KOPT-K1 (cell line): ENCODE measurements around the gene CD276.

Source experiments
- H3K27ac ChIP-seq: fragments of 200-600 bp; sonication (generic); 2 replicates; pipeline ENCODE4 v1.5.1; 2016; ENCODE audit warnings: antibody characterized with exemption, mild to moderate bottlenecking, low read depth, low read length; ENCODE audit not compliant: poor library complexity, severe bottlenecking
- H3K36me3 ChIP-seq: fragments of 200-600 bp; sonication (generic); 2 replicates; pipeline ENCODE4 v1.5.1; 2017; ENCODE audit warnings: antibody characterized with exemption, mild to moderate bottlenecking, low read length, moderate library complexity; ENCODE audit not compliant: insufficient read depth
- H3K9me3 ChIP-seq: fragments of 200-600 bp; sonication (generic); 2 replicates; pipeline ENCODE4 v1.5.1; 2017; ENCODE audit warnings: antibody characterized with exemption, low read length, mild to moderate bottlenecking; ENCODE audit not compliant: insufficient read depth, poor library complexity, severe bottlenecking

The CD276 gene

DNA sequence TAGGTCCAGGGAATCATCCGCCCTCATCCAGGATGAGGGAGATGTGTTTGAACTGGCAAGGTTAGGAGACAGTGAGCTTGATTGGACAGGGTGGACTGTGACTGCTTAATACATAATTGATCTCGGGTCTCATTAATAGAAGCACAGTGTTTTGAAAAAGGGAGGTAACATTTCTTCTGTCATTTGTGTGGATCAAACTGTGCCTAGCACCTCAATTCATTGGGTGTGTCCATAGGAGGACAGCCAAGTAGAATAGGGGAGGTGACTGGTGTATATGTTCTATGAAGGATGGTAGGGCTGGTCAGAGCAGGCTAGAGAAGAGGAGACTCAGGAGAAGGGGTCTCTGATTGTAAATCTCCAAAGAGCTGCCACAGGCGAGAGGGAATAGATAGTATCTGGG is 71.8 kb downstream of the CD276 start:
- Histone ChIP-seq H3K36me3 (no peaks in the 10 kb centered on the region), H3K27ac (no peak overlapping the region), H3K9me3 (no peaks in the 10 kb centered on the region)

- H3K36me3 ChIP-seq: no peaks in the 10 kb centered on the region
- no peak overlapping the region for H3K27ac ChIP-seq
- no peaks in the 10 kb centered on the region for H3K9me3 ChIP-seq
Measured at GRCh38 chr15:73756390-73756789, 72.2 kb downstream of the CD276 start.

DNA sequence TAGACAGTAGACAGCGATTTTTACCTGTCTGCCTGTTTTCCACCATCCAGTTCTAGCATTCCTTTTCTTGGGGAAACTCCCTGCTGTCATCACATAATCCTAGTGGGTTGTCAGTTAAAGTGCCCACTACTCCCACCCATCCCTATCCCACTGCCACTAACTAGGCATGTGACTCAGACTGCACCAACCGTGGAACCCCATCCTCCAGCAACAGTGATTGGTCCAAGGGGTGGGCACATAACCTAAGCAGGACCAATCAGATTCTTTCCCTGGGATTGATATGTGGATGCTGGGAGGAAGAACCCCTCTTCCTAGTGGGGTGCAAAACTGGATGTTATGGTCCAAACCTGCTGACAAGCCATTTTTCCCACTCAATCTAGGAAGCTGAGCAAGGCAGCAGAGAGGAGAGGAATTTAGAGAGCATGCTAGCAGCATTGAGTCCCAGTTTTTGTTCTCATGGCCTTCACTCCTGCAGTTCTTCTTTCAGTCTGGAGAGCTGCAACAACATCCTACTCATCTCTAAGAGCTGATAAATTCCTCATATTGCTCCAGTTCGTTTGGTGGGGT is 72.8 kb downstream of the CD276 start:
- Histone ChIP-seq H3K27ac (no peak overlapping the region), H3K9me3 (no peaks in the 10 kb centered on the region), H3K36me3 (no peaks in the 10 kb centered on the region)

DNA sequence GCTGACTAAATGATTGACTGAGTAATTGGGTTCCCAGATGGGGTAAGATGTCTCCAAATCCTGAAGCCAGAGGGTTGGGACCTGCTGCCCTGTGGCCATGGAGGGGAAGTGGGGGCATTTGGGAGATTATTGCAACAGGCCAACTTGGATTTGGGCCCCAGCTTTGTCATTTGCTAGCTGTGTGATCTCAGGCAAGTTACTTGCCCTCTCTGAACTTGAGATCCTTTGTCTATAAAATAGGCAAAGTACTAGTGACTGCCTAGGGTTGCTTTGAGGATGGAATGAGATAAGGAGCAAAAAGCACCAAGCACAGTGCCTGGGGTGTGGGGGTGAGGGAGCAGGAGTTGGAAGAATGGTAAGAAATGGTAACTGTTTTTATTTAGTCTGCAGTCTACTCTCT is 73.4 kb downstream of the CD276 start:
- Histone ChIP-seq H3K9me3 (no peaks in the 10 kb centered on the region), H3K36me3 (no peaks in the 10 kb centered on the region), H3K27ac (no peak overlapping the region)

DNA sequence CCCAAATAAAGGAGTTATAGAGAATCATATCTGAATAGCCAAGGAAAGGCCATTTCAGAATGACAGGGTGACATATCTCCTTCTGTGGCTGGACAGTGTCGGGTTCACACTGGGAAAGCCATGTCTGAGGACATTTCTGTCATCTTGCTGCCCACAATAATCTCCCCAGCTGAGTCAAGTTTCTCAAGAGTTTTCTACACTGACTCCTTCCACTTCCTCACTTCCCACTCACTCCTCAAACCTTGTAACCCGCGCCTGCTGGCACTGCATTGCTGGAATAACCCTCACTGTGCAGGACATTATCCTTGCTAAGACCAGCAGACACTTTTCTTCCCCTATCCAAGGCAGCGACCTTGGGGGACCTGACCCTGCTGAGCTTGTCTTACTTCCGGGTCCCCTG is 74.3 kb downstream of the CD276 start:
- no peak overlapping the region for H3K27ac ChIP-seq
- no peaks in the 10 kb centered on the region for H3K36me3 ChIP-seq
- no peaks in the 10 kb centered on the region for H3K9me3 ChIP-seq

DNA sequence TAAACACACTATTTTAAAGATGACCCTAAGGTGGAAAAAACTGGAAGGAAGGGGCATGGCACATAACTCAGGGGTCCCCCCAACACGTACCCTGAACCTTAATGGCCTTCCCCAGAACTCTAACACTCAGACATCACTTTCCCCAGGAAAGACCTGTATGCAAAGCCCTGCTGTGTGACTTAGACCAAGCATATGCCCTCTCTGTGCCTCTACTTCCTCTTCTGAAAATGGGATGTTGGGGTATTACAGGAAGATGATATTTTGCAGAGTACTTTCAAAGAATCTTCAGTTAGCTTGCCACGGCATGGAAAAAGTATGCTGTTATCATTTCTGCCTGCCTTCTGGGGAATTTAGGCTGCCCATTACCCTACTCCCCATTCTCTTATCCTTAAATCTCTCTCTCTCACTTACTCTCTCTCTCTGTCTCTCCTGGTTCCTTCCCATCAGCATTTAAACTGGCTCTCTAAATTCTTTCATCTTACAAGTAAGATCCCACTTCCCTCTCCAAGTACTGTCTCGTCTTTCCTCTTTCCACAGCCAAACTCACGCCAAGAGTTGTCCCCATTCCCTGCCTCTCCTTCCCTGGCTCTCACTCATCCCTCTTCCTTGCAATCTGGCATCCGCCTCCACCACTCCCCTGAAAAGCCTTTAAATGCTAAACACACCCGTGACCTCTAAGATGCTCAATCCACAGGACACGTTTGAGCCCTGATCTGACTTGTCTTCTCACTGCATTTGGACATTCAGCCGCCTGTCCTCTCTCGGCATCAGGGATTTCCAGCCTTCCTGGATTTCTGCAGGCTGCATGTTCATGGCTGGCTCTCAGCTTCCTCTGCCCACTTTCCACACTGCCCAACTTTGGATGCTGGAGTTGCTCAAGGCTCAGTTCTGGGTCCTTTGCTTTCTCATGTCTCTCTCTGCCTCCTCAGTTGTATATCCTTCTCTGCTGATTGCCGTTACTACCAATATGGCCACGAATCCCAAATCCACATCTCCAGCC is 76.4 kb downstream of the CD276 start:
- H3K27ac ChIP-seq: no peak overlapping the region
- H3K36me3 ChIP-seq: no peaks in the 10 kb centered on the region
- no peaks in the 10 kb centered on the region for H3K9me3 ChIP-seq

GRCh38 chr15:73763931-73764330 is 79.7 kb downstream of the CD276 start:
- no peaks in the 10 kb centered on the region for H3K36me3 ChIP-seq
- no peaks in the 10 kb centered on the region for H3K9me3 ChIP-seq
- no peak overlapping the region for H3K27ac ChIP-seq
